Tibial nerve (tissue), 4 donors: ENCODE results near the gene PRRT1. TPM values are rescaled to one million over a fixed set of nuclear protein-coding genes. Genes with fewer than 3 reads are reported as not detected.

Experiments used
- DNase-seq, 2 donors: peaks; one replicate each; pipeline ENCODE4 v3.0.0-alpha.2; 2019; ENCODE audit warnings: low spot score in 2 of 2
- H3K27ac ChIP-seq, 4 donors: fragments of 200-600 bp; sonication (generic) in 3 of 4; one replicate each; pipeline ENCODE4 v1.5.1; 2017 to 2019; ENCODE audit warnings: mild to moderate bottlenecking in 1 of 4
- H3K27me3 ChIP-seq, 2 donors: fragments of 200-600 bp; sonication (generic) in 1 of 2; one replicate each; pipeline versions ENCODE4 v1.5.1 to v1.6.0; 2017 to 2019
- H3K36me3 ChIP-seq, 3 donors: fragments of 200-600 bp; sonication (generic); one replicate each; pipeline ENCODE4 v1.5.1; 2018 to 2019
- H3K4me1 ChIP-seq, 4 donors: fragments of 200-600 bp; sonication (generic) in 3 of 4; one replicate each; pipeline ENCODE4 v1.5.1; 2017 to 2019
- H3K4me3 ChIP-seq, 4 donors: fragments of 200-600 bp; sonication (generic) in 3 of 4; one replicate each; pipeline ENCODE4 v1.5.1; 2017 to 2019; ENCODE audit warnings: mild to moderate bottlenecking in 1 of 4, moderate library complexity in 1 of 4
- H3K9me3 ChIP-seq, 4 donors: fragments of 200-600 bp; sonication (generic) in 3 of 4; one replicate each; pipeline ENCODE4 v1.5.1; 2017 to 2019
- CTCF ChIP-seq, 5 experiments: fragments of 200-600 bp in 3 of 5; fragments of 450-650 bp in 2 of 5; sonication (generic) in 3 of 5; IDR thresholded peaks; one replicate each; pipeline ENCODE4 v1.5.1; 2016 to 2019; ENCODE audit warnings: antibody characterized with exemption in 5 of 5, mild to moderate bottlenecking in 3 of 5, moderate library complexity in 2 of 5
- EP300 ChIP-seq, 2 donors: sonication (generic); formaldehyde crosslinking; IDR thresholded peaks; one replicate each; pipeline ENCODE4 v1.6.1; 2017; ENCODE audit warnings: antibody characterized with exemption in 2 of 2, mild to moderate bottlenecking in 1 of 2
- POLR2A ChIP-seq, 2 donors: fragments of 450-650 bp; IDR thresholded peaks; one replicate each; pipeline ENCODE4 v1.6.1; 2017; ENCODE audit warnings: antibody characterized with exemption in 2 of 2, mild to moderate bottlenecking in 2 of 2, moderate library complexity in 2 of 2
- WGBS, 2 donors: methylation state at CpG; one replicate each; pipeline ENCODE4 v1.1.5; 2018; 5-methylcytosine and 5-hydroxymethylcytosine counted together
- total RNA-seq, 4 donors: library from RNA; depleted of rRNA; stranded (reverse); fragments of >200 nt; gene quantifications; one replicate each; pipeline ENCODE4 v1.1.0, GENCODE V29; 2016

The PRRT1 gene
- total RNA-seq, 4 donors from 2014 or later = 0.21 to 2.7 (median 1.7) TPM

GRCh38 chr6:32117461-32117860, 34.3 kb downstream of the PRRT1 start:
- peaks cover 6 to 74% (median 24%) of the 10 kb centered on the region in 3 donors for H3K36me3 ChIP-seq
- no peaks in the 10 kb centered on the region for H3K9me3 ChIP-seq
- 78 to 85% methylated on average over 8 to 9 of the region's 9 CpGs for WGBS, 2 donors
- no peak for DNase-seq
- H3K27me3 ChIP-seq = no peaks in the 10 kb centered on the region
- peaks cover 0 to 46% (median 33%) of the 10 kb centered on the region in 4 donors for H3K4me1 ChIP-seq
- TF ChIP-seq EP300 (IDR thresholded peaks at IDR 0.05) (no peak), POLR2A (IDR thresholded peaks at IDR 0.05) (no peak), CTCF (IDR thresholded peaks at IDR 0.05) (no peak)
- peak overlapping the region in 1 of 4 donors; percentile 78 for H3K27ac ChIP-seq
- no peak overlapping the region for H3K4me3 ChIP-seq

- no peaks in the 10 kb centered on the region for H3K27me3 ChIP-seq
- peaks cover 0 to 54% (median 41%) of the 10 kb centered on the region in 4 donors for H3K4me1 ChIP-seq
- no peaks in the 10 kb centered on the region for H3K9me3 ChIP-seq
- H3K36me3 ChIP-seq = peaks cover 6 to 66% (median 24%) of the 10 kb centered on the region in 3 donors
- 75 to 76% methylated on average over 7 of the region's 7 CpGs for WGBS, 2 donors
- no peak overlapping the region for H3K4me3 ChIP-seq
- peak overlapping the region in 1 of 4 donors; percentile 91 for H3K27ac ChIP-seq
- no peak for DNase-seq
- TF ChIP-seq EP300 (IDR thresholded peaks at IDR 0.05) (no peak), CTCF (IDR thresholded peaks at IDR 0.05) (peak in 4 of 5 experiments; percentile 7 to 29 (median 28))
These were observed 35.1 kb downstream of the PRRT1 start for GRCh38 chr6:32116674-32117073.

- Histone ChIP-seq H3K9me3 (no peaks in the 10 kb centered on the region), H3K27me3 (no peaks in the 10 kb centered on the region), H3K4me1 (peaks cover 0 to 64% (median 52%) of the 10 kb centered on the region in 4 donors), H3K27ac (peak overlapping the region in 1 of 4 donors; percentile 91), H3K36me3 (peaks cover under 1 to 56% (median 14%) of the 10 kb centered on the region in 3 donors), H3K4me3 (no peak overlapping the region)
- 69 to 79% methylated on average over 6 of the region's 6 CpGs for WGBS, 2 donors
- TF ChIP-seq POLR2A (IDR thresholded peaks at IDR 0.05) (no peak), EP300 (IDR thresholded peaks at IDR 0.05) (no peak), CTCF (IDR thresholded peaks at IDR 0.05) (no peak)
- DNase-seq = no peak
These were observed 36.1 kb downstream of the PRRT1 start for GRCh38 chr6:32115623-32116022.

- no peaks in the 10 kb centered on the region for H3K27me3 ChIP-seq
- TF ChIP-seq POLR2A (IDR thresholded peaks at IDR 0.05) = no peak
- no peak for TF ChIP-seq CTCF (IDR thresholded peaks at IDR 0.05)
- TF ChIP-seq EP300 (IDR thresholded peaks at IDR 0.05) = no peak
- H3K9me3 ChIP-seq = no peaks in the 10 kb centered on the region
- no peak overlapping the region for H3K4me3 ChIP-seq
- H3K36me3 ChIP-seq = peaks cover 0 to 47% (median 11%) of the 10 kb centered on the region in 3 donors
- H3K4me1 ChIP-seq = peaks cover 0 to 70% (median 56%) of the 10 kb centered on the region in 4 donors
- 70 to 71% methylated on average over 8 of the region's 8 CpGs for WGBS, 2 donors
- peak overlapping the region in 3 of 4 donors; percentile 44 to 93 (median 91) for H3K27ac ChIP-seq
- no peak for DNase-seq
These were observed 36.9 kb downstream of the PRRT1 start for GRCh38 chr6:32114796-32115195.

- WGBS, 2 donors = 58 to 64% methylated on average over 9 of the region's 9 CpGs
- Histone ChIP-seq H3K4me3 (no peak overlapping the region), H3K27ac (peak overlapping the region; percentile 39 to 93 (median 84)), H3K36me3 (peaks cover 0 to 44% (median 11%) of the 10 kb centered on the region in 3 donors), H3K9me3 (no peaks in the 10 kb centered on the region), H3K4me1 (peaks cover 0 to 70% (median 52%) of the 10 kb centered on the region in 4 donors), H3K27me3 (no peaks in the 10 kb centered on the region)
- TF ChIP-seq EP300 (IDR thresholded peaks at IDR 0.05) = peak in 1 of 2 donors; percentile 91
- peak; percentile 11 to 84 (median 55) for TF ChIP-seq CTCF (IDR thresholded peaks at IDR 0.05)
- TF ChIP-seq POLR2A (IDR thresholded peaks at IDR 0.05) = no peak
- DNase-seq = peak; percentile 82 to 90
These were observed 38.1 kb downstream of the PRRT1 start for GRCh38 chr6:32113386-32114352.
